Keratinocyte (primary cell): Measurements from ENCODE around the gene HEPHL1. TPM values are rescaled to one million over a fixed set of nuclear protein-coding genes. Genes with fewer than 3 reads are reported as not detected.

Experiments used
- DNase-seq: peaks from one replicate; pipeline ENCODE4 v3.0.0-alpha.2; 2011; ENCODE audit warnings: low read depth, missing footprints, low spot score
- FAIRE-seq: peaks from 2 replicates; lab custom pipeline; 2011; peaks lifted over from hg19 to GRCh38; lab: Jason Lieb, UNC
- H2AFZ ChIP-seq: 2 replicates; pipeline ENCODE4 v1.6.0; 2012; ENCODE audit warnings: low read length, control low read depth, inconsistent platforms; ENCODE audit not compliant: control insufficient read depth
- H3K27ac ChIP-seq: 2 replicates; pipeline ENCODE4 v1.5.1; 2011; ENCODE audit warnings: low read length; ENCODE audit not compliant: control insufficient read depth, insufficient read depth
- H3K27me3 ChIP-seq: 3 replicates; pipeline ENCODE4 v1.6.0; 2011; ENCODE audit warnings: low read length; ENCODE audit not compliant: control insufficient read depth, insufficient read depth; ENCODE audit errors: extremely low read depth
- H3K36me3 ChIP-seq, 2 experiments: 2 replicates in 1 of 2; 3 replicates in 1 of 2; pipeline ENCODE4 v1.5.1; 2011; ENCODE audit warnings: low read length in 2 of 2, mild to moderate bottlenecking in 1 of 2; ENCODE audit not compliant: control insufficient read depth in 2 of 2, insufficient read depth in 2 of 2; ENCODE audit errors: extremely low read depth in 1 of 2
- H3K4me1 ChIP-seq: 3 replicates; pipeline ENCODE4 v1.5.1; 2011; ENCODE audit warnings: low read length; ENCODE audit not compliant: control insufficient read depth, insufficient read depth; ENCODE audit errors: extremely low read depth
- H3K4me2 ChIP-seq: 3 replicates; pipeline ENCODE4 v1.6.0; 2011; ENCODE audit warnings: low read depth, low read length; ENCODE audit not compliant: control insufficient read depth, insufficient read depth; ENCODE audit errors: extremely low read depth
- H3K4me3 ChIP-seq, 3 experiments: fragments of 200-600 bp in 1 of 3; sonication (generic) in 1 of 3; 2 replicates in 2 of 3; 3 replicates in 1 of 3; pipeline ENCODE4 v1.5.1; 2011 to 2016; ENCODE audit warnings: low read length in 3 of 3, mild to moderate bottlenecking in 3 of 3, control low read depth in 2 of 3, inconsistent platforms in 1 of 3, low read depth in 1 of 3, mixed read lengths in 1 of 3, mixed run types in 1 of 3, moderate library complexity in 1 of 3; ENCODE audit not compliant: control insufficient read depth in 2 of 3, insufficient read depth in 2 of 3; ENCODE audit errors: extremely low read depth in 1 of 3
- H3K79me2 ChIP-seq: 2 replicates; pipeline ENCODE4 v1.6.0; 2012; ENCODE audit warnings: low read length; ENCODE audit not compliant: control insufficient read depth, insufficient read depth
- H3K9ac ChIP-seq: 3 replicates; pipeline ENCODE4 v1.6.0; 2011; ENCODE audit warnings: low read length; ENCODE audit not compliant: control insufficient read depth, insufficient read depth; ENCODE audit errors: extremely low read depth
- H3K9me1 ChIP-seq: 3 replicates; pipeline ENCODE4 v1.6.0; 2011; ENCODE audit warnings: low read length; ENCODE audit not compliant: control insufficient read depth, insufficient read depth; ENCODE audit errors: extremely low read depth
- H3K9me3 ChIP-seq: 2 replicates; pipeline ENCODE4 v1.5.1; 2012; ENCODE audit warnings: low read depth, low read length; ENCODE audit not compliant: control insufficient read depth
- H4K20me1 ChIP-seq: 3 replicates; pipeline ENCODE4 v1.6.0; 2011; ENCODE audit warnings: low read length; ENCODE audit not compliant: control insufficient read depth, insufficient read depth; ENCODE audit errors: extremely low read depth
- EZH2 ChIP-seq: IDR thresholded peaks from one replicate; pipeline ENCODE4 v1.6.1; 2012; ENCODE audit warnings: inconsistent platforms, mild to moderate bottlenecking, low read length, moderate library complexity
- dilution Hi-C: fragments of 300-500 bp; cut with MboI; formaldehyde crosslinking; loops from one replicate; pipeline ENCODE4 v1.7.0; 2020; ENCODE audit warnings: low sequenced_read_pairs; ENCODE audit not compliant: extremely low pct_ligation_motif_present
- polyA plus RNA-seq, 5 experiments: library from polyadenylated mRNA; depleted of rRNA in 3 of 5; stranded (reverse) in 3 of 5; stranded (forward) in 1 of 5; unstranded in 1 of 5; fragments of >200 nt; gene quantifications; 1 replicate in 1 of 5; 2 replicates in 3 of 5; 3 replicates in 1 of 5; pipeline versions ENCODE4 v1.2.1 to v1.2.3, GENCODE V29; 2011 to 2012; ENCODE audit warnings: missing spikeins in 2 of 5, low read depth in 1 of 5, low replicate concordance in 1 of 5
- TF ChIP-seq, protein P1 (sequence below), 3 experiments: IDR thresholded peaks in 1 of 3; conservative IDR thresholded peaks in 1 of 3; optimal IDR thresholded peaks in 1 of 3; 2 replicates in 2 of 3; 3 replicates in 1 of 3; pipeline versions ENCODE3 to v1.5.1; 2011; ENCODE audit warnings: low read length in 3 of 3, mild to moderate bottlenecking in 3 of 3, moderate library complexity in 2 of 3, control low read depth in 1 of 3, inconsistent platforms in 1 of 3; ENCODE audit not compliant: insufficient read depth in 2 of 3; ENCODE audit errors: extremely low read depth in 1 of 3

HEPHL1 gene
- polyA plus RNA-seq, 1 donor (not counting 4 experiments of a cell fraction or from before 2014, with no cell fraction given): 138 TPM

GRCh38 chr11:94058630-94059029, 37.5 kb downstream of the HEPHL1 start:
- Histone ChIP-seq H3K9me1 (no peaks in the 10 kb centered on the region), H3K4me3 (no peak overlapping the region), H3K9ac (no peak overlapping the region), H3K9me3 (no peaks in the 10 kb centered on the region), H3K27me3 (no peaks in the 10 kb centered on the region), H3K36me3 (peaks cover 3 to 5% of the 10 kb centered on the region in 2 experiments), H3K27ac (no peak overlapping the region), H3K4me1 (peaks cover 29% of the 10 kb centered on the region), H2AFZ (no peak overlapping the region), H3K79me2 (peaks cover 18% of the 10 kb centered on the region), H4K20me1 (no peaks in the 10 kb centered on the region), H3K4me2 (no peak overlapping the region)
- TF ChIP-seq, protein P1, sequence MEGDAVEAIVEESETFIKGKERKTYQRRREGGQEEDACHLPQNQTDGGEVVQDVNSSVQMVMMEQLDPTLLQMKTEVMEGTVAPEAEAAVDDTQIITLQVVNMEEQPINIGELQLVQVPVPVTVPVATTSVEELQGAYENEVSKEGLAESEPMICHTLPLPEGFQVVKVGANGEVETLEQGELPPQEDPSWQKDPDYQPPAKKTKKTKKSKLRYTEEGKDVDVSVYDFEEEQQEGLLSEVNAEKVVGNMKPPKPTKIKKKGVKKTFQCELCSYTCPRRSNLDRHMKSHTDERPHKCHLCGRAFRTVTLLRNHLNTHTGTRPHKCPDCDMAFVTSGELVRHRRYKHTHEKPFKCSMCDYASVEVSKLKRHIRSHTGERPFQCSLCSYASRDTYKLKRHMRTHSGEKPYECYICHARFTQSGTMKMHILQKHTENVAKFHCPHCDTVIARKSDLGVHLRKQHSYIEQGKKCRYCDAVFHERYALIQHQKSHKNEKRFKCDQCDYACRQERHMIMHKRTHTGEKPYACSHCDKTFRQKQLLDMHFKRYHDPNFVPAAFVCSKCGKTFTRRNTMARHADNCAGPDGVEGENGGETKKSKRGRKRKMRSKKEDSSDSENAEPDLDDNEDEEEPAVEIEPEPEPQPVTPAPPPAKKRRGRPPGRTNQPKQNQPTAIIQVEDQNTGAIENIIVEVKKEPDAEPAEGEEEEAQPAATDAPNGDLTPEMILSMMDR (optimal IDR thresholded peaks at IDR 0.05 in 1 of 3, IDR thresholded peaks at IDR 0.05 in 1 of 3, conservative IDR thresholded peaks at IDR 0.05 in 1 of 3; ENCODE audit: extremely low read depth in 1 of 3, insufficient read depth in 2 of 3, low read length in 3 of 3): no peak
- TF ChIP-seq EZH2: no peak
- dilution Hi-C loops: no loop called here
- DNase-seq (no peak), FAIRE-seq (no peak)

- H2AFZ ChIP-seq: no peak overlapping the region
- H3K27ac ChIP-seq: peak overlapping the region; percentile 13
- H3K4me1 ChIP-seq: peaks cover 29% of the 10 kb centered on the region
- peaks cover 3 to 7% of the 10 kb centered on the region in 2 experiments for H3K36me3 ChIP-seq
- no peaks in the 10 kb centered on the region for H4K20me1 ChIP-seq
- no peaks in the 10 kb centered on the region for H3K27me3 ChIP-seq
- H3K9me3 ChIP-seq: no peaks in the 10 kb centered on the region
- no peak overlapping the region for H3K4me3 ChIP-seq
- dilution Hi-C loops: no loop called here
- FAIRE-seq (no peak), DNase-seq (no peak)
- TF ChIP-seq, protein P1 (optimal IDR thresholded peaks at IDR 0.05 in 1 of 3, IDR thresholded peaks at IDR 0.05 in 1 of 3, conservative IDR thresholded peaks at IDR 0.05 in 1 of 3; ENCODE audit: extremely low read depth in 1 of 3, insufficient read depth in 2 of 3, low read length in 3 of 3): no peak
- no peak for TF ChIP-seq EZH2
- H3K79me2 ChIP-seq: peaks cover 18% of the 10 kb centered on the region
- H3K9me1 ChIP-seq: no peaks in the 10 kb centered on the region
- no peak overlapping the region for H3K9ac ChIP-seq
- no peak overlapping the region for H3K4me2 ChIP-seq
Measured at GRCh38 chr11:94059065-94059464, 37.9 kb downstream of the HEPHL1 start.
